Peyer's patch (tissue), 4 donors: ENCODE results near the gene OR5B2.

Experiments
- POLR2A ChIP-seq, 2 donors: fragments of 450-650 bp; IDR thresholded peaks; one replicate each; pipeline ENCODE4 v1.5.1; 2017; ENCODE audit warnings: antibody characterized with exemption in 2 of 2, mild to moderate bottlenecking in 2 of 2, moderate library complexity in 2 of 2
- TF ChIP-seq, protein P1 (sequence below), 6 experiments: fragments of 450-650 bp in 4 of 6; fragments of 200-600 bp in 2 of 6; sonication (generic) in 1 of 6; IDR thresholded peaks; one replicate each; pipeline ENCODE4 v1.5.1; 2017 to 2019; ENCODE audit warnings: antibody characterized with exemption in 6 of 6, mild to moderate bottlenecking in 3 of 6, moderate library complexity in 1 of 6

DNA sequence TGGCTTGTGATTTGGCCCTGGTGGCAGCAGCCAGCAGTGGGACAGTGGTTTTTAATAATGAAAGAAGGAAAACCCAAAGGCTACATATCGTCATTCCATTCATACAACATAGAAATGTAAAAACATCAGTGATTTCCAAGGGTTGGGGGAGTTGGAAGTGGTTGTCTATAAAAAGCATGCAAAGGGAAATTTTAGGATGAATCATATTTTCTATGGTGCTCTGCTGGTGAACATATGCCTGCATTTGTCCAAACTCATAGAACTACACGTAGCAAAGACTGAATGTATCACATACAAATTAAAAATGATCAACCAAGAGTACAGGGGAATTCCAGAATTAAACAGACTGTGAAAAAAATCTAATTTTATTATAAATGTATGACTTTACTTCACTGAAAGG is 32.3 kb downstream of the OR5B2 start:
- TF ChIP-seq, protein P1, sequence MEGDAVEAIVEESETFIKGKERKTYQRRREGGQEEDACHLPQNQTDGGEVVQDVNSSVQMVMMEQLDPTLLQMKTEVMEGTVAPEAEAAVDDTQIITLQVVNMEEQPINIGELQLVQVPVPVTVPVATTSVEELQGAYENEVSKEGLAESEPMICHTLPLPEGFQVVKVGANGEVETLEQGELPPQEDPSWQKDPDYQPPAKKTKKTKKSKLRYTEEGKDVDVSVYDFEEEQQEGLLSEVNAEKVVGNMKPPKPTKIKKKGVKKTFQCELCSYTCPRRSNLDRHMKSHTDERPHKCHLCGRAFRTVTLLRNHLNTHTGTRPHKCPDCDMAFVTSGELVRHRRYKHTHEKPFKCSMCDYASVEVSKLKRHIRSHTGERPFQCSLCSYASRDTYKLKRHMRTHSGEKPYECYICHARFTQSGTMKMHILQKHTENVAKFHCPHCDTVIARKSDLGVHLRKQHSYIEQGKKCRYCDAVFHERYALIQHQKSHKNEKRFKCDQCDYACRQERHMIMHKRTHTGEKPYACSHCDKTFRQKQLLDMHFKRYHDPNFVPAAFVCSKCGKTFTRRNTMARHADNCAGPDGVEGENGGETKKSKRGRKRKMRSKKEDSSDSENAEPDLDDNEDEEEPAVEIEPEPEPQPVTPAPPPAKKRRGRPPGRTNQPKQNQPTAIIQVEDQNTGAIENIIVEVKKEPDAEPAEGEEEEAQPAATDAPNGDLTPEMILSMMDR (IDR thresholded peaks at IDR 0.05): no peak
- TF ChIP-seq POLR2A (IDR thresholded peaks at IDR 0.05): no peak
